SK-N-SH treated with all-trans-retinoic acid at 6 μM for 48 hours (cell line): ENCODE results near the gene PLCB2.

Source experiments
- CSDC2 ChIP-seq: fragments of 250-450 bp; sonication (Bioruptor Pico); IDR thresholded peaks from 2 replicates; pipeline ENCODE4 v1.5.0; 2020; ENCODE audit warnings: mild to moderate bottlenecking, moderate library complexity
- ISL1 ChIP-seq: fragments of 250-450 bp; sonication (Bioruptor Pico); IDR thresholded peaks from 2 replicates; pipeline ENCODE4 v2.1.2; 2022; ENCODE audit warnings: mild to moderate bottlenecking, moderate library complexity
- POU6F1 ChIP-seq: fragments of 250-450 bp; sonication (Bioruptor Pico); IDR thresholded peaks from 2 replicates; pipeline ENCODE4 v1.8.0; 2021; ENCODE audit warnings: low read depth, mild to moderate bottlenecking, moderate library complexity, borderline replicate concordance
- ZNF565 ChIP-seq: fragments of 450-650 bp; formaldehyde crosslinking; conservative IDR thresholded peaks from 2 replicates; pipeline ENCODE4 v1.5.0; 2020; ENCODE audit warnings: low read depth, mild to moderate bottlenecking, moderate library complexity
- ZNF70 ChIP-seq: fragments of 450-650 bp; formaldehyde crosslinking; IDR thresholded peaks from 2 replicates; pipeline ENCODE4 v1.5.0; 2020; ENCODE audit warnings: mild to moderate bottlenecking, moderate library complexity
- TF ChIP-seq, protein P1 (sequence below): fragments of 250-450 bp; sonication (Bioruptor Pico); IDR thresholded peaks from 2 replicates; pipeline ENCODE4 v1.8.0; 2020; ENCODE audit warnings: mild to moderate bottlenecking, moderate library complexity, borderline replicate concordance
- TF ChIP-seq, protein P2 (sequence below): fragments of 250-450 bp; sonication (Bioruptor Pico); IDR thresholded peaks from 2 replicates; pipeline ENCODE4 v1.5.1; 2021; ENCODE audit warnings: mild to moderate bottlenecking, moderate library complexity

GRCh38 chr15:40281057-40281800 is 26.5 kb downstream of the PLCB2 start:
- TF ChIP-seq ZNF70 (CRISPR knock-in tag) (no peak), ZNF565 (CRISPR knock-in tag) (no peak), ISL1 (CRISPR knock-in tag) (no peak), CSDC2 (no peak), POU6F1 (CRISPR knock-in tag) (no peak)
- TF ChIP-seq, protein P1, sequence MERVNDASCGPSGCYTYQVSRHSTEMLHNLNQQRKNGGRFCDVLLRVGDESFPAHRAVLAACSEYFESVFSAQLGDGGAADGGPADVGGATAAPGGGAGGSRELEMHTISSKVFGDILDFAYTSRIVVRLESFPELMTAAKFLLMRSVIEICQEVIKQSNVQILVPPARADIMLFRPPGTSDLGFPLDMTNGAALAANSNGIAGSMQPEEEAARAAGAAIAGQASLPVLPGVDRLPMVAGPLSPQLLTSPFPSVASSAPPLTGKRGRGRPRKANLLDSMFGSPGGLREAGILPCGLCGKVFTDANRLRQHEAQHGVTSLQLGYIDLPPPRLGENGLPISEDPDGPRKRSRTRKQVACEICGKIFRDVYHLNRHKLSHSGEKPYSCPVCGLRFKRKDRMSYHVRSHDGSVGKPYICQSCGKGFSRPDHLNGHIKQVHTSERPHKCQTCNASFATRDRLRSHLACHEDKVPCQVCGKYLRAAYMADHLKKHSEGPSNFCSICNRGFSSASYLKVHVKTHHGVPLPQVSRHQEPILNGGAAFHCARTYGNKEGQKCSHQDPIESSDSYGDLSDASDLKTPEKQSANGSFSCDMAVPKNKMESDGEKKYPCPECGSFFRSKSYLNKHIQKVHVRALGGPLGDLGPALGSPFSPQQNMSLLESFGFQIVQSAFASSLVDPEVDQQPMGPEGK (CRISPR knock-in tag) = no peak
- TF ChIP-seq, protein P2, sequence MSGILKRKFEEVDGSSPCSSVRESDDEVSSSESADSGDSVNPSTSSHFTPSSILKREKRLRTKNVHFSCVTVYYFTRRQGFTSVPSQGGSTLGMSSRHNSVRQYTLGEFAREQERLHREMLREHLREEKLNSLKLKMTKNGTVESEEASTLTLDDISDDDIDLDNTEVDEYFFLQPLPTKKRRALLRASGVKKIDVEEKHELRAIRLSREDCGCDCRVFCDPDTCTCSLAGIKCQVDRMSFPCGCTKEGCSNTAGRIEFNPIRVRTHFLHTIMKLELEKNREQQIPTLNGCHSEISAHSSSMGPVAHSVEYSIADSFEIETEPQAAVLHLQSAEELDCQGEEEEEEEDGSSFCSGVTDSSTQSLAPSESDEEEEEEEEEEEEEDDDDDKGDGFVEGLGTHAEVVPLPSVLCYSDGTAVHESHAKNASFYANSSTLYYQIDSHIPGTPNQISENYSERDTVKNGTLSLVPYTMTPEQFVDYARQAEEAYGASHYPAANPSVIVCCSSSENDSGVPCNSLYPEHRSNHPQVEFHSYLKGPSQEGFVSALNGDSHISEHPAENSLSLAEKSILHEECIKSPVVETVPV (CRISPR knock-in tag) = no peak
